ENCODE measurements around the gene SURF2.

Gene SURF2

GRCh38 chr9:133405508-133406438, 49.4 kb downstream of the SURF2 start:
- no peak for DNase-seq

GRCh38 chr9:133406480-133407307, 50.3 kb downstream of the SURF2 start:
- DNase-seq, result peak; percentile 23

GRCh38 chr9:133408042-133408441, 51.7 kb downstream of the SURF2 start:
- no peak for DNase-seq

Data from NCI-H1105 (cell line).